Stimulated activated CD8-positive, alpha-beta memory T cell treated with anti-CD3 and anti-CD28 coated beads, Interleukin-7, amount 100 ng/mL, for 24 hours (primary cell): ENCODE data around the gene CILP.
"Not testable (repeated sequence)": the region's sequence is repeated elsewhere in the genome, so short reads cannot be mapped to it uniquely, and the experiment has no call there.

ENCODE experiments used
- DNase-seq: peaks from one replicate; pipeline ENCODE4 v3.0.0-alpha.2; 2020; ENCODE audit warnings: low read depth

CILP gene

GRCh38 chr15:65210770-65211481 is at the start of gene CILP:
Gene CILP, minus strand, starts transcription at chr15:65211473. Its CDS starts 1,718 bp downstream, at chr15:65209755.
- no peak for DNase-seq

- DNase-seq, result no peak
Observed at GRCh38 chr15:65260968-65261367, 49.7 kb upstream of the CILP start.

GRCh38 chr15:65259367-65259797 is 48.1 kb upstream of the CILP start:
- no peak for DNase-seq

GRCh38 chr15:65258375-65259262 is 47.3 kb upstream of the CILP start:
- DNase-seq, result no peak

- DNase-seq, result no peak
Observed at GRCh38 chr15:65255486-65256140, 44.3 kb upstream of the CILP start.

GRCh38 chr15:65254758-65255157 is 43.5 kb upstream of the CILP start:
- no peak for DNase-seq

- DNase-seq, result no peak
Observed at GRCh38 chr15:65254356-65254755, 43.1 kb upstream of the CILP start.

GRCh38 chr15:65249641-65250040 is 38.4 kb upstream of the CILP start:
- DNase-seq, result peak; percentile 26

GRCh38 chr15:65248511-65249255 is 37.4 kb upstream of the CILP start:
- DNase-seq, result no peak

GRCh38 chr15:65246939-65247338 is 35.7 kb upstream of the CILP start:
- DNase-seq, result no peak

- no peak for DNase-seq
Observed at GRCh38 chr15:65246026-65246714, 34.9 kb upstream of the CILP start.

GRCh38 chr15:65245096-65245856 is 34.0 kb upstream of the CILP start:
- no peak for DNase-seq

- DNase-seq, result no peak
Observed at GRCh38 chr15:65244638-65245037, 33.4 kb upstream of the CILP start.

GRCh38 chr15:65236443-65236842 is 25.2 kb upstream of the CILP start:
- not testable (repeated sequence) for DNase-seq

GRCh38 chr15:65233696-65234095 is 22.4 kb upstream of the CILP start:
- DNase-seq, result no peak

GRCh38 chr15:65232520-65232919 is 21.2 kb upstream of the CILP start:
- no peak for DNase-seq

GRCh38 chr15:65231306-65231705 is 20.0 kb upstream of the CILP start:
- no peak for DNase-seq

GRCh38 chr15:65226901-65227300 is 15.6 kb upstream of the CILP start:
- not testable (repeated sequence) for DNase-seq

GRCh38 chr15:65226221-65226620 is 14.9 kb upstream of the CILP start:
- DNase-seq, result no peak

- no peak for DNase-seq
Observed at GRCh38 chr15:65223996-65224395, 12.7 kb upstream of the CILP start.

GRCh38 chr15:65222891-65223290 is 11.6 kb upstream of the CILP start:
- DNase-seq, result no peak
